Activated T-cell treated with anti-CD3 and anti-CD28 coated beads, Interleukin-2, amount 50 U/mL, for 1 hour (primary cell): ENCODE results near the gene ADGRE2.
A peak's percentile ranks its signal among the peaks of the same experiment; 100 is the strongest.
"Not testable (repeated sequence)": the region's sequence is repeated elsewhere in the genome, so short reads cannot be mapped to it uniquely, and the experiment has no call there.

ENCODE experiments used
- DNase-seq: peaks from one replicate; pipeline ENCODE4 v3.0.0-alpha.2; 2020

The ADGRE2 gene

DNA sequence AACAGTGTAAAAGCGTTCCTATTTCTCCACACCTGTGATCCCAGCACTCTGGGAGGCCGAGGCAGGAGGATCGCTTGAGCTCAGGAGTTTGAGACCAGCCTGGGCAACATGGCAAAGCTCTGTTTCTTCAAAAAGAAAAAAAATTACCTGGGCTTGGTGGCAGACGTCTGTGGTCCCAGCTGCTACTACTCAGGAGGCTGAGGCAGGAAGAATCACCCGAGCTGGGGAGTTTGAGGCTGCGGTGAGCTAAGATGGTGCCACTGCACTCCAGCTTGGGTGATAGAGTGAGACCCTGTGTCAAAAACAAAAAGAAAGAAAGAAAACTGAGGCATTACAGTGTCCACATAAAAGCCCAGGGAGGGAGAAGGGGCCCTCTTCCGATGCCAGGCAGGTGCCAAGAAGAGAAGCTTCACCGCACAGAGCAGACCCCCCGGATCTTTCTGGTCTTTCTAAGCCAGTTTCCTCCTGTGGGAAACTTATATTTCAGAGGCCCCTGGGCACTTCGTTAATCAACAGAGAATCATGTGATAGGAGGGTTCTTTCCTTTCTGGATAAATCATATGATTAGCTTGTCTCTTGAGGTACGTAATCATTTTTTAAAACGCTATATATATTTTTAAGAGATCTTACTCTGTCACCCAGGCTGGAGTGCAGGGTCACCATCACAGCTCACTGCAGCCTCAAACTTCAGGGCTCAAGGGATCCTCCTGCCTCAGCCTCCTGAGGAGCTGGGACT, at the start of gene ADGRE2:
Gene ADGRE2, minus strand, starts transcription at position 451 of the 736 bp plus-strand sequence. CDS start 1,804 bp downstream, outside the sequence.
- DNase-seq: not testable (repeated sequence)

GRCh38 chr19:14826006-14826405, 47.6 kb upstream of the ADGRE2 start:
- DNase-seq: no peak

- DNase-seq: no peak
These were observed 43.6 kb upstream of the ADGRE2 start for GRCh38 chr19:14821937-14822336.

- no peak for DNase-seq
These were observed 40.2 kb upstream of the ADGRE2 start for GRCh38 chr19:14818588-14818987.

GRCh38 chr19:14817052-14817451, 38.7 kb upstream of the ADGRE2 start:
- no peak for DNase-seq

DNA sequence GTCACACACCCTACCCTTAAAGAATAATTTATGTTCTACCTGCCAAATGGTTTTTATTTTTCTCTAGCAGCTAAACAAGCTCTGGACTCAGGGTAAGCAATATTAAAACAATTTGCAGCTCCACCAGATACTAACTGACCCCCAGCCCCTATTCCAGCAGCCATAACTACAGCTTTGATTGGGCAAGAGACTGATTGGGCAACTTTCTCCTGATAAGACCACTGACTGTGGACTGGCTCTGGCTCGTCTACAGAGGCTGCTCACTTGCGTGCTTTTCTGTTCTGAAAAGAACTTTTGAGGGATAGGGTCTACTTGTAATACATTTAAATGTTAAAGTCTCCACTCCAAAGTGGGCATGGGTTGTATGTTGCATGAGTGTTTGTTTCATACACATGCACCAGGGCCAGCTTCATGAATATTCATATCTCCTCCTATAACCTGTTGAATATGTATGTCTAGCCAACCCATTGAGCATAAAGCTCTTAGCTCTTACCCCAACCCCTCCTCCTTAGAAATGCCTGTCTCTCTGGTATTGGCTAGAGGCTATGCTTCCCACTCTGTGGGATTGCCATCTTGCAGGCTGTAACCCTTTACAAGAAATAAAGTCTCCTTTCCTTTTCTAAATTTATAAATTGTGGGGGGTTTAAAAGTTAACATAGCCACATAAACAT, 36.8 kb upstream of the ADGRE2 start:
- no peak for DNase-seq

DNA sequence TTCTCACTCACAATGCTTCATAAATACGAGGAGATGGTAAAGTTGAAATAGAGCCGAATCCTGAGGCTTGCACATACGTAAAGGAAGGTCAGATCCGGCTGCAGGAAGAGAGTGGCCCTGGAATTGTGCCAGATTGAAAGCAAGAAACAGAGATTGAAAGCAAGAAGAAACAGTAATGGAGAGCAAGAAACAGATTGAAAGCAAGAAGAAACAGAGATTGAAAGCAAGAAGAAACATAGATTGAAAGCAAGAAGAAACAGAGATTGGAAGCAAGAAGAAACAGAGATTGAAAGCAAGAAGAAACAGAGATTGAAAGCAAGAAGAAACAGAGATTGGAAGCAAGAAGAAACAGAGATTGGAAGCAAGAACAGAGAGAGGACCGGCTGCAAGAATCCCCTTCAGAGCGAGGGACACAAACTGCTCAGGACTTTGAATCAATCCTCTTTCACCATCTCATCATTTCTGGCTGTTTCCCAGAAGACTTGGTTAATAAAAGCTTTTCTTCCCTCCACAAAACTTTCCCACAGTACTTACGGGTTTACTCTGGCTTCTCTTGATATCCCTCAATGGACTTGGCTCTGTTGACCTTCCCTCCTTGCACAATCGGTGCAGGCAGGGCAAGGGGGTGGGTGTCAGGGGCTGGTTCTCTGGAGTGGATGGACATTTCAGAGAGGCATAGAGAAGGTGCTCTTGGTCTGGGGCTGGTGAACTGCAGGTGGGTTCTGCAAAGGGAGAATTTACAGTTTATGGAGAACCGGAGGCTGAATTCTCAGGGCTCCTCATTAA, 31.1 kb upstream of the ADGRE2 start:
- no peak for DNase-seq

GRCh38 chr19:14804765-14805164, 26.4 kb upstream of the ADGRE2 start:
- DNase-seq: no peak

DNA sequence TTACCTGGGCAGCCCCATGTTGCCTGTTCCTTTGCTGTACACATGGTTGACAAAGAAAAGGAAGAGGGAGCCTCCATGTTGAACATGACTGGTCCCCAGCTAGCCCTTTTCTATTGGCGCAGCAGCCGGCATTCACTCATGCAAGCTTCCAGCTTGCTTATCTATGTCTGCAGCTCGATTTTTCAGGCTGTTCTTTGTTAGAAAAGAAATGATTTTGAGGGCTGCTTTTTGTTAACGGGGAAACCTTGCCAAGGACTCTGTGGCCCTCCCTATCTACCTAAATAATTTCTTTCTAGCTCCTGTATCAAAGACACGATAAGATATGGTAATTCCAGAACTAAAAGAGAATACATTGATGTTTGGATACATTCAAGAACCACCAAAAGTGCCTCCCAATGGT, 20.4 kb upstream of the ADGRE2 start:
- DNase-seq: no peak

GRCh38 chr19:14796021-14796420, 17.7 kb upstream of the ADGRE2 start:
- no peak for DNase-seq

DNA sequence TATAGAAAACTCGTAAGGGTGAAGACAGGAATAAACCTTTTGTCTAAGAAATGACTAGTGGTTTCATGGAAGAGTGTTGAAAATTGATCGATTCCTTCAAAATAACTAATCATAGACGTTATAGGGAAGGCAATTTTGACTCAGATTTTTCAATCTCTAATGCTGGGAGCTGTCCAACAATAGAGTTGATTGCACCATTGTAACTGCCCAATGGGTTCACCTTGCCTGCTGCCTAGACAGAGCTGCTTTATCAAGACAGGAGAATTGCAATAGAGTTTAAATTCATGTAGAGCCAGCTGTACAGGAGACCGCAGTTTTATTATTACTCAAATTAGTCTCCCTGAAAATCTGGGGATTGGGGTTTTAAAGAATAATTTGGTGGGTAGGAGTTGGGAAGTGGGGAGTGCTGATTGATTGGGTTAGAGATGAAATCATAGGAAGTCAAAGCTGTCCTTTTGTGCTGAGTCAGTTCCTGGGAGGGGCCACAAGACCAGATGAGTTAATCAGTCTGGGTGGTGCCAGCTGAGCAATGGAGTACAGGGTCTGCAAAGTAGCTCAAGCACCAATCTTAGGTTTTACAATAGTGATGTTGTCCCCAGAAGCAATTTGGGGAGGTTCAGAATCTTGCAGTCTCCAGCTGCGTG, 16.8 kb upstream of the ADGRE2 start:
- no peak for DNase-seq

DNA sequence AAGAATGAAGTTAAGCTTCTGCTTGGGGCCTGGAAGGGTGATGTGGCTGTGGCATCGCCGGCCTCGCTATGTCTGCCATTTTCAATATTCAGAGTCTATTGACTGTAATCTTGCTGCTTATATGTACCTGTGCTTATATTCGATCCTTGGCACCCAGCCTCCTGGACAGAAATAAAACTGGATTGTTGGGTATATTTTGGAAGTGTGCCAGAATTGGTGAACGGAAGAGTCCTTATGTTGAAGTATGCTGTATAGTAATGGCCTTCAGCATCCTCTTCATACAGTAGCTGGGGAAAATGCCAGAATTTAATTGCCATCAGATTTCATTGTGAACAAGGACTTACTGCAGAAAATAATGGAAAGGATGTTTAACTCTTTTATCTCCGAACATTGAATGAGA, 13.9 kb upstream of the ADGRE2 start:
- not testable (repeated sequence) for DNase-seq

GRCh38 chr19:14786421-14786851, 8.1 kb upstream of the ADGRE2 start:
- DNase-seq: peak; percentile 32

GRCh38 chr19:14785102-14785793, 6.9 kb upstream of the ADGRE2 start:
- DNase-seq: not testable (repeated sequence)

DNA sequence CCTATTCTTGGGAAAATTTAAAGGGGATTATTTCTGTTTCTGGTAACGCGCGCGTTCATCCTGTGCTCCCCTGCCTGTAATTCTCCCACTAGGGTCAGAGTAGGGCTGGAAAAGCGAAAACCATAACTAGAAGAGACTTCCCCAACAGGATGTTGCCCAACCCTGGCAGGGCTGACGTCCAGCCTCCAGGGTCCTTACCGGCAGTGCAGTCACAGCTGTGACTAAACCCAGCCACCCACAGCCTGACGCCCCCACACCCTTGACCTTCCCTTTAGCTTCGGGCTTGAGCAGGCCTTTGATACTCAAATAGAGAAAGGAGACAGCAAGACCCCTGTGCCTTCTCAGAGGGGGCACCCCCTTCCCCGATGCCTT, 6.4 kb upstream of the ADGRE2 start:
- DNase-seq: not testable (repeated sequence)

DNA sequence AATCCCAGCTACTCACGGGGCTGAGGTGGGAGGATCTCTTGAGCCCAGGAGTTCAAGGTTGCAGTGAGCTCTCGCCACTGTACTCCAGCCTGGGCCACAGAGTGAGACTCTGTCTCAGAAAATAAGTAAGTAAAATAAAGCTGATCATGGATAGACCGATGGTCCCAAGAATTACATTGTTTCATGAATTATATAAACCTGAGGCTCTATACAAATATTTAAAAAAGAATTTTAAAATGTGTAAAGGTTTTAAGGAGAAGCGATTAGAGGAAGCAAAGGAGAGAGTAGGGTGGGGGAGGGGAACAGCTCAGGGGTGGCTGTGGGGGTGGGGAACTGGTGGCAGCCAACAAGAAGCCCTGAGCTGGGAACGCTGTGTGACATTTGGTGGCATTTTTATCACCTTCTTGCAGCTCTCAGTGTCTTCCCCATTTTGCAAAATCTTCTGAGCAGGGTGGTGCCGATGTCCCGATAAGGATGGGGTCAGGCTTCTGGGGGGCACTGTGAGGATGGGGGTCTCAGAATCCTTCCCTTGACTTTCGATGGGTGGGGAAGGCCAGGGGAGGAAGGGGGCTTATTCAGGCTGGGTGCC, 5.1 kb upstream of the ADGRE2 start:
- DNase-seq: not testable (repeated sequence)

DNA sequence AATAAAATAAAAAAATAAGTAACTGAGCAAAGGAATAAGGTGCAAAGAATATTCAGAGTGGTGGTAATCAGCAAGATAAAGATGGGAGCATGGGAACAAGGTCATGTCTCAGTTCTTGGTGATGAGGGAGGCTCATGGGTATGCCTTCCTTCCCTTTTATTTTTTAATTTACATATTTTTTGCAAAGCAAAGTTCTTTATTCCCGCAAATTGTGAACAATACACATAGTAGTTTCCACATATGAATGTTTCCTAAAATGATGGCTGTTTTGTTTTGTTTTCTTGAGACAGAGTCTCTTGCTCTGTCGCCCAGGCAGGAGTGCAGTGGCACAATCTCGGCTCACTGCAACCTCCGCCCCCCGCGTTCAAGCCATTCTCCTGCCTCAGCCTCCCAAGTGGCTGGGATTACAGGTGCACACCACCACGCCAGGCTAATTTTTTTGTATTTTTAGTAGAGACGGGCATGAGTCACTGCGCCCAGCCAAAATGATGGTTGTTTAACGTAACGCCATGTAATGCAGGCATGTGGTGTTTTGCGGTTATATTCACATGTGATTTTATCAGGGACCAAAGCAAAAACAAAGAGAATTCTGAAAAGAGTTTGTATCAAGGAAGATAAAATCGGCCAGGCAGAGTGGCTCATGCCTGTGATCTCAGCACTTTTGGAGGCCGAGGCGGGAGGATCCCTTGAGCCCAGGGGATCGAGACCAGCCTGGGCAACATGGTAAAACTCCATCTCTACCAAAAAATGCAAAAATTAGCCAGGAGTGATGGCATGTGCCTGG, 4.5 kb upstream of the ADGRE2 start:
- DNase-seq: no peak

DNA sequence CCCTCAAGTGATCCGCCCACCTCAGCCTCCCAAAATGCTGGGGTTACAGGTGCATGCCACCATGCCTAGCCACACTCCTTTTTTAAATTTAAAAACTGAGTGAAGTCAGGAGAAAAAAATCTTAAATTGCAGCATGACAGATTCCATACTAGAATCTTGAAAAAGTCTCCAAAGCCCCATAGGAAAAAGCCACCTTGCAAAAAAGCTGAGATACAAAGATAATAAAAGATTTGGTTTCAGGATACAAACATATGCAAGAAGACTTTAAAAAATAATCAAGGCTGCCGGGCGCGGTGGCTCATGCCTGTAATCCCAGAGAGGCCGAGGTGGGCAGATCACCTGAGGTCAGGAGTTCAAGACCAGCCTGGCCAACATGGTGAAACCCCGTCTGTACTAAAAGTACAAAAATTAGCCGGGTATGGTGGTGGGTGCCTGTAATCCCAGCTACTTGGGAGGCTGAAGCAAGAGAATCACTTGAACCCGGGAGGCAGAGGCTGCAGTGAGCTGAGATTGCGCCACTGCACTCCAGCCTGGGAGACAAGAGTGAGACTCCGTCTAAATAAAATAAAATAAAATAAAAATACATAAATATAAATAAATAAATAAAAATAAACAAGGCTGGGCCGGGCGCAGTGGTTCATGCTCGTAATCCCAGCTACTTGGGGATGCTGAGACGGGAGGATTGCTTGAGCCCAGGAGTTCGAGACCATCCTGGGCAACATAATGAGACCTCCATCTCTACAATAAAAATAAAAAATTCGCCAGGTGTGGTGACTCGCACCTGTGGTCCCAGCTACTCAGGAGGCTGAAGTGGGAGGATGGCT, 3.6 kb upstream of the ADGRE2 start:
- DNase-seq: not testable (repeated sequence)

DNA sequence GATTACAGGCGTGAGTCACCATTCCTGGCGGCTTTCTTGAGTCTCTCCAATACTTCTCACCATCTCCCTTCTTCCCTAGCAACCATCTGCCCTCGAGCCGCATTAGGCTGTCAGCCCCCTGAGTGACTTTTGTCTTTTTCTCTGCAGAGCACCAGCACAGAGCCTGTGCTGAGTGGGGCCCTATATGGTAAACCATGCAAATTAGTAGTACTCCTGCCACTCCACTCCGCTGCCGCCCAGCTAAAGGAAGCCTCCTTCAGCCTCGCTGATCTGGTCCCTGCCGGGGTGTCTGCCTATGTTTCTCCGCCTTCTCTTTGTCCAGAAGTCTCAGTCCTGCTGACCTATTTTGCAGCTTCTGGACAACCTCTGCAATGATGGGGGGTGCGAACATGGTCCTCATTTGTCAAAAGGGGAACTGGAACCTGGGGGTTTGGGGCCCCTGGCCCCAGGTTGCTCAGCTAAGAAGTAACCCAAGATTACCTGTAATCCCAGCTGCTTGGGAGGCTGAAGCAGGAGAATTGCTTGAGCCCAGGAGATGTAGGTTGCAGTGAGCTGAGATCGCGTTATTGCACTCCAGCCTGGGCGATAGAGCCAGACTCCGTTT, 2.4 kb upstream of the ADGRE2 start:
- DNase-seq: not testable (repeated sequence)

DNA sequence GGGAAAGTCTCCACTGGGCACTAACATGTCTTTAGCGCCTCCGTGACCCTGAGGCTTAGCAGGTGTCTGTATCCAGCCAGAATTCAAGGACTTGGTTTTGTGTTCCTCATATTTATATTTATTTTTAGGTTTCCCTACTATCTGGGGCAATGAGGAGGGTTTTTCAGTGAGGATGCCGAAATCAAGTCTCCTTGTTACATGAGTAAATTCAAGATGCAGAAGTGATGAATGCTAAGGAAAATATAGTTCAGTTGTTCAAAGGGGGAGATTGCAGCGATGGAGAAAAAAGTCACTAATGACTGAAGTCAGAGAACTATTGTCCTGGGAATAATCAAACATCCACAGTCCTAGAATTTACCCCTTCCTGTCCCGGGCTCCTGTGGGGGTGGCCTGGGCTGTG, 791 bp upstream of the ADGRE2 start:
- DNase-seq: no peak
